Uterus (tissue), 2 donors: Measurements from ENCODE around the gene RNF215.

Experiments used
- CTCF ChIP-seq, 4 experiments: fragments of 200-600 bp in 2 of 4; fragments of 450-650 bp in 2 of 4; sonication (generic) in 2 of 4; IDR thresholded peaks; one replicate each; pipeline ENCODE4 v1.5.1; 2016 to 2019; ENCODE audit warnings: antibody characterized with exemption in 4 of 4, mild to moderate bottlenecking in 2 of 4, moderate library complexity in 1 of 4
- POLR2A ChIP-seq, 2 donors: fragments of 450-650 bp; IDR thresholded peaks; one replicate each; pipeline ENCODE4 v1.6.1; 2016; ENCODE audit warnings: antibody characterized with exemption in 2 of 2, mild to moderate bottlenecking in 1 of 2, moderate library complexity in 1 of 2

- TF ChIP-seq CTCF (IDR thresholded peaks at IDR 0.05) (peak in 2 of 4 experiments; percentile 1 to 21), POLR2A (IDR thresholded peaks at IDR 0.05) (peak; percentile 82 to 96)
Observed at GRCh38 chr22:30356449-30357235, 30.6 kb downstream of the RNF215 start, which contains the start of the genes CCDC157 and SF3A1.
